HepG2 (cell line): ENCODE measurements around the gene ALDH3A2. TPM values are rescaled to one million over a fixed set of nuclear protein-coding genes. Genes with fewer than 3 reads are reported as not detected.
A peak's percentile ranks its signal among the peaks of the same experiment; 100 is the strongest.

Source experiments
- CEBPZ ChIP-seq: IDR thresholded peaks from 2 replicates; pipeline ENCODE4 v1.6.1; 2012; ENCODE audit warnings: low read length, improper control_type of control experiment
- FOSL1 ChIP-seq: sonication (generic); formaldehyde crosslinking; IDR thresholded peaks from 2 replicates; pipeline ENCODE4 v1.9.0; 2021; ENCODE audit warnings: missing genetic modification reagents, borderline replicate concordance
- HBP1 ChIP-seq: IDR thresholded peaks from 2 replicates; pipeline ENCODE4 v1.6.1; 2016; ENCODE audit warnings: low read depth, control low read depth
- IKZF5 ChIP-seq: IDR thresholded peaks from 2 replicates; pipeline ENCODE4 v1.6.1; 2018; ENCODE audit warnings: missing genetic modification reagents, mild to moderate bottlenecking, missing compliant biosample characterization
- NFYC ChIP-seq: IDR thresholded peaks from 2 replicates; pipeline ENCODE4 v1.6.1; 2016; ENCODE audit warnings: missing genetic modification reagents, missing compliant biosample characterization
- REL ChIP-seq: sonication (generic); formaldehyde crosslinking; conservative IDR thresholded peaks from 2 replicates; pipeline ENCODE4 v1.8.0; 2022; ENCODE audit warnings: mild to moderate bottlenecking, missing genetic modification reagents, moderate library complexity
- SRY ChIP-seq: sonication (generic); formaldehyde crosslinking; IDR thresholded peaks from 2 replicates; pipeline ENCODE4 v1.8.0; 2022; ENCODE audit warnings: mild to moderate bottlenecking, missing genetic modification reagents
- SYNCRIP ChIP-seq: fragments of 200-400 bp; formaldehyde crosslinking; IDR thresholded peaks from 2 replicates; pipeline ENCODE4 v1.6.1; 2018; ENCODE audit warnings: mild to moderate bottlenecking, low read depth, low read length; ENCODE audit not compliant: insufficient read depth
- ZHX2 ChIP-seq, 2 experiments: sonication (generic) in 1 of 2; formaldehyde crosslinking in 1 of 2; IDR thresholded peaks; 2 replicates each; pipeline versions ENCODE4 v1.6.1 to v1.9.0; 2014 to 2022; ENCODE audit warnings: antibody characterized with exemption in 1 of 2, borderline replicate concordance in 1 of 2, inconsistent platforms in 1 of 2, low read depth in 1 of 2, missing genetic modification reagents in 1 of 2
- ZNF24 ChIP-seq: fragments of 450-650 bp; IDR thresholded peaks from 2 replicates; pipeline ENCODE4 v1.6.1; 2017; ENCODE audit warnings: antibody characterized with exemption, mild to moderate bottlenecking
- ZNF44 ChIP-seq: sonication (generic); formaldehyde crosslinking; IDR thresholded peaks from 2 replicates; pipeline ENCODE4 v1.5.1; 2020; ENCODE audit warnings: mild to moderate bottlenecking, missing genetic modification reagents
- ZNF891 ChIP-seq: sonication (generic); formaldehyde crosslinking; IDR thresholded peaks from 2 replicates; pipeline ENCODE4 v1.5.0; 2020; ENCODE audit warnings: mild to moderate bottlenecking, missing genetic modification reagents
- polyA plus RNA-seq, 8 experiments: library from polyadenylated mRNA; depleted of rRNA in 3 of 8; stranded (reverse) in 7 of 8; unstranded in 1 of 8; fragments of >200 nt; fragmentation: Illumina TruSeq in 4 of 8; extraction: Trizol in 4 of 8; gene quantifications; 2 replicates each; pipeline versions ENCODE4 v1.2.1 to v1.2.3, GENCODE V29; 2011 to 2016; ENCODE audit warnings: low read depth in 4 of 8, missing spikeins in 1 of 8, mixed read lengths in 1 of 8; ENCODE audit not compliant: insufficient read depth in 1 of 8
- total RNA-seq, 5 experiments: library from RNA; depleted of rRNA; stranded (reverse); fragments of >200 nt; fragmentation: Illumina TruSeq; extraction: Trizol; gene quantifications; 2 replicates each; pipeline ENCODE4 v1.2.3, GENCODE V29; 2016; ENCODE audit warnings: low read depth in 1 of 5
- TF ChIP-seq, protein P1 (sequence below): sonication (generic); formaldehyde crosslinking; IDR thresholded peaks from 2 replicates; pipeline ENCODE4 v1.4.0; 2020; ENCODE audit warnings: mild to moderate bottlenecking, missing genetic modification reagents

ALDH3A2 gene
- total and polyA plus RNA-seq, 2 of the 13 experiments (the other 11 are each of a cell fraction or from before 2014, with no cell fraction given) = 80.8 to 180 TPM

DNA sequence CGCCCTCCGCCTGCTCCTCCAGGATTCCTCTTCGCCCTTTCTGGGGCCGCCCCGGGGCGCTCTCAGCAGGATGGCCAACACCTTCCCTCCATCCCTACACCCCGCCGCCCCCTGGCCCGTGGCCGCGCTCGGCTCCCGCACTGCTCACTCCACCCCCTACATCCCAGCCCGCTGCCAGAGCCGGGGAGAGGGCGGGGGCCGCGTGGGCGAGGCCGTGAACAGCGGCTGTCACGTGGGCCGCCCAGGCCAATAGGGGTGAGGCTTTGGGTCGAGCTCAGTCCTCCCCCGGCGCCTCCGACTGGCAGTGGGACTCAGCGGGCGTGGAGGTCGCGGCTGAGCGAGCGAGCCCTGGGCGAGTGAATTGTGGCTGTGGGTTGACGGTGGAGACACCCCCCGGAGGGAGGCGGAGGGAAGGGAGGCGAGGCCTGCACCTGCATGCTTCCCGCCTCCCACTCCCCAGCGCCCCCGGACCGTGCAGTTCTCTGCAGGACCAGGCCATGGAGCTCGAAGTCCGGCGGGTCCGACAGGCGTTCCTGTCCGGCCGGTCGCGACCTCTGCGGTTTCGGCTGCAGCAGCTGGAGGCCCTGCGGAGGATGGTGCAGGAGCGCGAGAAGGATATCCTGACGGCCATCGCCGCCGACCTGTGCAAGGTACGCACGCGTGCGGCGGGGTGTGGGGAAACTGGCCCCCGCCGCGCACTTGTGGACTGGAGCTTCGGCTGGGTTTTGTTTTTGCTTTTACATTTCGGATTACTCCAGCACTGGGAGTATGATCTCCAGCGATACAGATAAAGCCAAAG, at the start of gene ALDH3A2 (continued):
- TF ChIP-seq CEBPZ = no peak
- no peak for TF ChIP-seq SYNCRIP
- TF ChIP-seq, protein P1, sequence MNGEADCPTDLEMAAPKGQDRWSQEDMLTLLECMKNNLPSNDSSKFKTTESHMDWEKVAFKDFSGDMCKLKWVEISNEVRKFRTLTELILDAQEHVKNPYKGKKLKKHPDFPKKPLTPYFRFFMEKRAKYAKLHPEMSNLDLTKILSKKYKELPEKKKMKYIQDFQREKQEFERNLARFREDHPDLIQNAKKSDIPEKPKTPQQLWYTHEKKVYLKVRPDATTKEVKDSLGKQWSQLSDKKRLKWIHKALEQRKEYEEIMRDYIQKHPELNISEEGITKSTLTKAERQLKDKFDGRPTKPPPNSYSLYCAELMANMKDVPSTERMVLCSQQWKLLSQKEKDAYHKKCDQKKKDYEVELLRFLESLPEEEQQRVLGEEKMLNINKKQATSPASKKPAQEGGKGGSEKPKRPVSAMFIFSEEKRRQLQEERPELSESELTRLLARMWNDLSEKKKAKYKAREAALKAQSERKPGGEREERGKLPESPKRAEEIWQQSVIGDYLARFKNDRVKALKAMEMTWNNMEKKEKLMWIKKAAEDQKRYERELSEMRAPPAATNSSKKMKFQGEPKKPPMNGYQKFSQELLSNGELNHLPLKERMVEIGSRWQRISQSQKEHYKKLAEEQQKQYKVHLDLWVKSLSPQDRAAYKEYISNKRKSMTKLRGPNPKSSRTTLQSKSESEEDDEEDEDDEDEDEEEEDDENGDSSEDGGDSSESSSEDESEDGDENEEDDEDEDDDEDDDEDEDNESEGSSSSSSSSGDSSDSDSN (CRISPR knock-in tag) = peak; percentile 100
- TF ChIP-seq ZNF891 (CRISPR knock-in tag) = peak; percentile 94; the same call in 1 of the 2 replicates
- peak; percentile 42; the same call in 1 of the 2 replicates for TF ChIP-seq REL (CRISPR knock-in tag)
- TF ChIP-seq NFYC (CRISPR knock-in tag) = peak; percentile 95
- no peak for TF ChIP-seq ZNF24
- peak; percentile 96 for TF ChIP-seq IKZF5 (CRISPR knock-in tag)
- TF ChIP-seq SRY (CRISPR knock-in tag) = peak; percentile 95
- TF ChIP-seq HBP1 = no peak; the same call in 1 of the 2 replicates
- TF ChIP-seq FOSL1 (CRISPR knock-in tag) = peak; percentile 49; the same call in 1 of the 2 replicates
- no peak for TF ChIP-seq ZNF44 (CRISPR knock-in tag)
- TF ChIP-seq ZHX2 (IDR thresholded peaks at IDR 0.05; ENCODE audit: low read depth) = peak; percentile 1
- peak; percentile 74; the same call in 1 of the 2 replicates for TF ChIP-seq ZHX2 (CRISPR knock-in tag; IDR thresholded peaks at IDR 0.05; ENCODE audit: borderline replicate concordance)
